T-helper 17 cell (primary cell): ENCODE results near the gene TTC29. TPM values are rescaled to one million over a fixed set of nuclear protein-coding genes. Genes with fewer than 3 reads are reported as not detected.

Source experiments
- ATAC-seq: fragments of 150-1000 bp; cut with Tn5 transposase; 2 replicates; pipeline ENCODE4 v1.10.0; 2021; ENCODE audit warnings: mild to moderate bottlenecking, moderate library complexity
- DNase-seq, 3 donors: peaks; one replicate each; pipeline versions ENCODE4 v3.0.0 to v3.0.0-alpha.2; 2020 to 2021
- H3K9me3 ChIP-seq: one replicate; pipeline ENCODE4 v1.7.0; 2013; ENCODE audit warnings: low read length, mild to moderate bottlenecking; ENCODE audit not compliant: control insufficient read depth, poor library complexity, severe bottlenecking
- H3K27ac Mint-ChIP-seq: one replicate; pipeline ENCODE4 v1.8.0; 2022; ENCODE audit warnings: mild to moderate bottlenecking, moderate library complexity, mixed read lengths
- H3K27me3 Mint-ChIP-seq: one replicate; pipeline ENCODE4 v1.8.0; 2022; ENCODE audit warnings: mixed read lengths
- H3K36me3 Mint-ChIP-seq: one replicate; pipeline ENCODE4 v1.8.0; 2022; ENCODE audit warnings: low read depth, mixed read lengths
- H3K4me1 Mint-ChIP-seq: one replicate; pipeline ENCODE4 v1.8.0; 2022; ENCODE audit warnings: mild to moderate bottlenecking, mixed read lengths
- H3K4me3 Mint-ChIP-seq: one replicate; pipeline ENCODE4 v1.8.0; 2022; ENCODE audit warnings: mild to moderate bottlenecking, moderate library complexity, mixed read lengths
- total RNA-seq, 4 donors: library from RNA in 2 of 4; stranded (reverse) in 2 of 4; gene quantifications; one replicate each; pipeline ENCODE4 v1.2.3 and lab custom pipeline; 2022 to 2026

Gene TTC29, protein sequence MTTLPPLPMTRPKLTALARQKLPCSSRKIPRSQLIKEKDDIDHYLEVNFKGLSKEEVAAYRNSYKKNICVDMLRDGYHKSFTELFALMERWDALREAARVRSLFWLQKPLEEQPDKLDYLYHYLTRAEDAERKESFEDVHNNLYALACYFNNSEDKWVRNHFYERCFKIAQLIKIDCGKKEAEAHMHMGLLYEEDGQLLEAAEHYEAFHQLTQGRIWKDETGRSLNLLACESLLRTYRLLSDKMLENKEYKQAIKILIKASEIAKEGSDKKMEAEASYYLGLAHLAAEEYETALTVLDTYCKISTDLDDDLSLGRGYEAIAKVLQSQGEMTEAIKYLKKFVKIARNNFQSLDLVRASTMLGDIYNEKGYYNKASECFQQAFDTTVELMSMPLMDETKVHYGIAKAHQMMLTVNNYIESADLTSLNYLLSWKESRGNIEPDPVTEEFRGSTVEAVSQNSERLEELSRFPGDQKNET
- total RNA-seq (not detected), total RNA-seq (lab: John Stamatoyannopoulos, UW) (0 reads per million in 2 donors)

- peak; percentile 61 to 79 (median 70) for DNase-seq
- H3K9me3 ChIP-seq, result no peaks in the 10 kb centered on the region
- ATAC-seq, result peak; percentile 100
- peaks cover 7% of the 10 kb centered on the region for H3K27me3 Mint-ChIP-seq
- H3K4me3 Mint-ChIP-seq, result peak within 1 kb of the TSS; percentile 88
- peak within 1 kb of the TSS; percentile 27 for H3K27ac Mint-ChIP-seq
- peaks cover 20% of the 10 kb centered on the region for H3K4me1 Mint-ChIP-seq
- H3K36me3 Mint-ChIP-seq, result no peaks in the 10 kb centered on the region
These were observed at the start of gene TTC29 for GRCh38 chr4:146945556-146946374. TTC29 (minus strand) TSS chr4:146945864; CDS start chr4:146939895, 5,969 bp downstream.

GRCh38 chr4:146981651-146982050 lies 36.0 kb upstream of the TTC29 start:
- Mint-ChIP-seq H3K27ac (no peak overlapping the region), H3K4me1 (no peaks in the 10 kb centered on the region), H3K27me3 (peaks cover 23% of the 10 kb centered on the region), H3K4me3 (no peak overlapping the region), H3K36me3 (peaks cover 2% of the 10 kb centered on the region)
- H3K9me3 ChIP-seq, result no peaks in the 10 kb centered on the region
- DNase-seq (no peak), ATAC-seq (no peak)

- Mint-ChIP-seq H3K36me3 (peaks cover 2% of the 10 kb centered on the region), H3K27ac (no peak overlapping the region), H3K4me3 (no peak overlapping the region), H3K4me1 (no peaks in the 10 kb centered on the region), H3K27me3 (peaks cover 46% of the 10 kb centered on the region)
- no peak for DNase-seq
- H3K9me3 ChIP-seq, result no peaks in the 10 kb centered on the region
- ATAC-seq, result no peak
These were observed 33.0 kb upstream of the TTC29 start for GRCh38 chr4:146978641-146979040.

- Mint-ChIP-seq H3K36me3 (peaks cover 2% of the 10 kb centered on the region), H3K27me3 (peaks cover 62% of the 10 kb centered on the region)
- no peaks in the 10 kb centered on the region for H3K9me3 ChIP-seq
These were observed 30.5 kb upstream of the TTC29 start for GRCh38 chr4:146976145-146976544.

DNA sequence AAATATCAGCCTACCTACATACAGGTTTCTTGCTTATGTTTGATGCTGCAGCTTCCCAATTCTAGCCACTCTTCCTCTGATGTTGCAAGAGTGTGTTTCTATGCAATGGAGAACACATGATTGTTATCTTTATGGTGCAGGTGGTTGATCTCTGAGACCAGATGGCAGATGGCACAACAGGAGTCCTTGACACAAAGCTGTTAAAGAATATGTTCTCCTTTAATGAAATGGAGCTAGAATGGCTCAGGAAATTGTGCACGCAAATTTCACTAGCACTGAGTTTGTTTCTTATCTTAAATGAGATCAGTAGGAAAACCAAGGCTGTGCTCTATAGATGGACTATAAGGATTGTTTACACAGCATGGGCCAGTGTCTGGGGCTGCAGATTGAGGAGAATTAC lies 29.9 kb upstream of the TTC29 start:
- Mint-ChIP-seq H3K4me3 (no peak overlapping the region), H3K27ac (no peak overlapping the region), H3K27me3 (peaks cover 62% of the 10 kb centered on the region), H3K4me1 (no peaks in the 10 kb centered on the region), H3K36me3 (peaks cover 2% of the 10 kb centered on the region)
- DNase-seq, result no peak
- ATAC-seq, result no peak
- H3K9me3 ChIP-seq, result no peaks in the 10 kb centered on the region

More at GRCh38 chr4:146976145-146976544, 30.5 kb upstream of the TTC29 start:
- no peak for DNase-seq
- no peak for ATAC-seq
- Mint-ChIP-seq H3K4me1 (no peaks in the 10 kb centered on the region), H3K4me3 (no peak overlapping the region), H3K27ac (no peak overlapping the region)

DNA sequence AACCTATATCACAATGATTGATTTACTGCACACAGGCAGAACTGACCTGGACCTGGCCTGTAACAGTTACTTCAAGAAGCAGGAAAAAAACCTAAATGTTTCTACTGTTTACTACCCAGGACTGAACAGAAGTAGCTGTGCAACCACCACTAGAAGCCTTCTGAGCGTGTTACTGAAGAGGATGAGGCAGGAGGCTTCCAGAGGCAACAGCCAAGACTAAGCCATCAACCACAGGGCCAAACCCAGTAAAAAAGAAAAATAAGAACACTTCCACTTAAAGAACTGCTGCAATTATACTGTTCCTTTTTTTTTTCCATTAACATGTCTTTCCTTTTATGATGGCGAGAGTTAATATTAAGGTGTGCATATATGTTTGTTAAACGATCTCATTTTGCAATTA lies 29.4 kb upstream of the TTC29 start:
- H3K4me1 Mint-ChIP-seq, result no peaks in the 10 kb centered on the region
- H3K27me3 Mint-ChIP-seq, result peaks cover 62% of the 10 kb centered on the region
- peaks cover 2% of the 10 kb centered on the region for H3K36me3 Mint-ChIP-seq
- H3K27ac Mint-ChIP-seq, result no peak overlapping the region
- DNase-seq (no peak), ATAC-seq (no peak)
- no peak overlapping the region for H3K4me3 Mint-ChIP-seq
- no peaks in the 10 kb centered on the region for H3K9me3 ChIP-seq

DNA sequence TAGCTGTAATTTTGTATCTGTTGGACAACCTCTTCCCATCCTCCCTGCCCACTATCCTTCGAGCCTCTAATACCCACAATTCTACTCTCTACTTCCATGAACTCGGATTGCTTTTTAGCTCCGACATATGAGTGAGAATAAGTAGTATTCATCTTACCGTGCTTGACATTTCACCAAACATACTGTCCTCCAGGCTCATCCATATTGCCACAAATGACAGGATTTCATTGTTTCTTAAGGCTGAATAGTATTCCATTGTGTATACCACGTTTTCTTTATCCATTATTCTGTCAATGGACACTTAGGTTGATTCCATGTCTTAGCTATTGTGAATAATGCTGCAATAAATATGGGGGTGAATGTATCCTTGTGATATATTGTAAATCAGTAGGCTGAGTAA lies 26.4 kb upstream of the TTC29 start:
- Mint-ChIP-seq H3K4me3 (no peak overlapping the region), H3K27ac (no peak overlapping the region), H3K4me1 (peaks cover 3% of the 10 kb centered on the region), H3K27me3 (peaks cover 53% of the 10 kb centered on the region), H3K36me3 (peaks cover 2% of the 10 kb centered on the region)
- no peak for ATAC-seq
- no peak for DNase-seq
- no peaks in the 10 kb centered on the region for H3K9me3 ChIP-seq

DNA sequence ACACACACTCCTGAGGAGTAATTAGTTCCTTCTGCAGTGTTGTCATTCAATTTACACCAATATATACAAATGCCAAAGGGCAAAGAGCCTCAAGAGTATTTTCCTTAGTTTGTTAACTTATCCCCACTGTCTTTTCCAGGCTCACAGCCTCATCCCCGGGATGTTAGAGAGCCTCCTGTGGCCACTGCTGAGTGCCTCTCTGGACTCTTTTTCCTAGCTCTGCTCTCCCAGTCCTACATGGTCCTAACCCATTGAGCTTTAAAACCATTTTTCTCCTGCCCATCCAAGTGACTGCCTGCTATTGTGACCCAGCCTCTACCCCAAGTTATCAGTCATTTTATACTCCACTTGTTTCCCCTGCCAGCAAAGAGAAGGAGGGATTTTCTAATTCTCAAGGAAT lies 23.5 kb upstream of the TTC29 start:
- Mint-ChIP-seq H3K4me1 (peaks cover 3% of the 10 kb centered on the region), H3K27me3 (peaks cover 31% of the 10 kb centered on the region), H3K36me3 (no peaks in the 10 kb centered on the region), H3K4me3 (no peak overlapping the region), H3K27ac (no peak overlapping the region)
- no peaks in the 10 kb centered on the region for H3K9me3 ChIP-seq
- no peak for DNase-seq
- no peak for ATAC-seq

GRCh38 chr4:146960634-146961033 lies 15.0 kb upstream of the TTC29 start:
- peaks cover 2% of the 10 kb centered on the region for H3K36me3 Mint-ChIP-seq
- no peak overlapping the region for H3K27ac Mint-ChIP-seq
- no peaks in the 10 kb centered on the region for H3K4me1 Mint-ChIP-seq
- H3K27me3 Mint-ChIP-seq, result peaks cover 38% of the 10 kb centered on the region
- H3K9me3 ChIP-seq, result no peaks in the 10 kb centered on the region
- DNase-seq, result no peak
- no peak overlapping the region for H3K4me3 Mint-ChIP-seq
- no peak for ATAC-seq

- H3K4me1 Mint-ChIP-seq, result no peaks in the 10 kb centered on the region
- DNase-seq (no peak), ATAC-seq (no peak)
- H3K4me3 Mint-ChIP-seq, result no peak overlapping the region
- peaks cover 2% of the 10 kb centered on the region for H3K36me3 Mint-ChIP-seq
- H3K9me3 ChIP-seq, result no peaks in the 10 kb centered on the region
- H3K27me3 Mint-ChIP-seq, result peaks cover 38% of the 10 kb centered on the region
- no peak overlapping the region for H3K27ac Mint-ChIP-seq
These were observed 14.0 kb upstream of the TTC29 start for GRCh38 chr4:146959692-146960091.

GRCh38 chr4:146957237-146957636 lies 11.6 kb upstream of the TTC29 start:
- Mint-ChIP-seq H3K4me3 (no peak overlapping the region), H3K4me1 (no peaks in the 10 kb centered on the region), H3K27ac (no peak overlapping the region), H3K36me3 (peaks cover 2% of the 10 kb centered on the region), H3K27me3 (peaks cover 47% of the 10 kb centered on the region)
- DNase-seq (no peak), ATAC-seq (no peak)
- no peaks in the 10 kb centered on the region for H3K9me3 ChIP-seq

DNA sequence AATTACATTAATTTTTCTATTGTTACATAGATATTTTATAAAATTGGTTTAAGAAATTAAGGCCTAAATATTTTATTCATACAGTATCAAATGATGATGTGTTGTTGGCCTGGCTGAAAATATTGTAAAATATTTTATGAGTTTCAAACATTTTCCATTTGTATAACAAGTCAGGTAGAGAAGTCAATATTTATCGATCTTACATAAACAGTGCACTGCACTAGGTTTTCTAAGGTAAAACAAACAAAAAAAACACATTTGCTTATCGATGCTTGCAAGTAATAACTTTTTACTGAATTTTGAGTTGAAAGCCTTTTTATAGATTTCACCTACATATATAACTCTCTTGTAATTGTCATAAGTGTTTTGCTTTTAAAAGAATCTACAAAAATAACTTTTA lies 7.2 kb upstream of the TTC29 start:
- ATAC-seq (no peak), DNase-seq (no peak)
- peaks cover 32% of the 10 kb centered on the region for H3K27me3 Mint-ChIP-seq
- H3K9me3 ChIP-seq, result no peaks in the 10 kb centered on the region
- no peaks in the 10 kb centered on the region for H3K4me1 Mint-ChIP-seq
- no peak overlapping the region for H3K27ac Mint-ChIP-seq
- no peak overlapping the region for H3K4me3 Mint-ChIP-seq
- H3K36me3 Mint-ChIP-seq, result no peaks in the 10 kb centered on the region

DNA sequence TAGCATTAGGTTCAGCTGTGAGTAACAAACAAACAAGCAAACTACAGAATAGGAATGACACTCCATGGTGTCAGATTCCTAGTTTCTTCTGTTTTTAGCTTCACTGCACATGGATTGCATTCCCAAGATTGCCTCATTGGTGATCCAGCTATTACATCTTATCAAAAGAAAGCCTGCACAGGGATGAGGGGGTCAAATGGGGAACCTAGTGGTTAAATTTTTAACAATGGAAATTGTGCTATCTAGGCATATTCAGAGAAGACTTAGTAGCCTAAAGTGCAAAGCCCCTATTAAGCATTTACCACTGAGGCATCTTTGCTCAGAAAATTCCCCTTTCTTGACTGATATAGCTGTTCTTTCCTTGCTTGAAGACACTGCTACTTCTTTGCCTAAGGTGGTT lies 3.9 kb upstream of the TTC29 start:
- no peak overlapping the region for H3K4me3 Mint-ChIP-seq
- H3K9me3 ChIP-seq, result no peaks in the 10 kb centered on the region
- H3K27ac Mint-ChIP-seq, result no peak overlapping the region
- peaks cover 20% of the 10 kb centered on the region for H3K4me1 Mint-ChIP-seq
- no peak for DNase-seq
- H3K27me3 Mint-ChIP-seq, result peaks cover 17% of the 10 kb centered on the region
- no peak for ATAC-seq
- no peaks in the 10 kb centered on the region for H3K36me3 Mint-ChIP-seq
